Peyer's patch (tissue), 4 donors: ENCODE results near the gene KRTCAP2. TPM values are rescaled to one million over a fixed set of nuclear protein-coding genes. Genes with fewer than 3 reads are reported as not detected.
"Not testable (repeated sequence)": the region's sequence is repeated elsewhere in the genome, so short reads cannot be mapped to it uniquely, and the experiment has no call there.

Experiments used
- DNase-seq, 3 donors: peaks; one replicate each; pipeline ENCODE4 v3.0.0-alpha.2; 2017 to 2019
- H3K27ac ChIP-seq, 4 donors: fragments of 200-600 bp; sonication (generic); one replicate each; pipeline ENCODE4 v1.5.1; 2016 to 2019
- H3K27me3 ChIP-seq, 2 donors: fragments of 200-600 bp; sonication (generic); one replicate each; pipeline ENCODE4 v1.5.1; 2019
- H3K36me3 ChIP-seq, 3 donors: fragments of 200-600 bp; sonication (generic); one replicate each; pipeline ENCODE4 v1.5.1; 2016 to 2019
- H3K4me1 ChIP-seq, 4 donors: fragments of 200-600 bp; sonication (generic); one replicate each; pipeline ENCODE4 v1.5.1; 2016 to 2019
- H3K4me3 ChIP-seq, 4 donors: fragments of 200-600 bp; sonication (generic); 1 replicate in 3 of 4; 2 replicates in 1 of 4; pipeline ENCODE4 v1.5.1; 2016 to 2019; ENCODE audit warnings: mild to moderate bottlenecking in 1 of 4
- H3K9me3 ChIP-seq, 4 donors: fragments of 200-600 bp; sonication (generic); one replicate each; pipeline ENCODE4 v1.5.1; 2016 to 2019; ENCODE audit warnings: mild to moderate bottlenecking in 1 of 4
- POLR2A ChIP-seq, 2 donors: fragments of 450-650 bp; IDR thresholded peaks; one replicate each; pipeline ENCODE4 v1.5.1; 2017; ENCODE audit warnings: antibody characterized with exemption in 2 of 2, mild to moderate bottlenecking in 2 of 2, moderate library complexity in 2 of 2
- total RNA-seq, 4 donors: library from RNA; depleted of rRNA; stranded (reverse); fragments of >200 nt; gene quantifications; one replicate each; pipeline ENCODE4 v1.1.0, GENCODE V29; 2016
- TF ChIP-seq, protein P1 (sequence below), 6 experiments: fragments of 450-650 bp in 4 of 6; fragments of 200-600 bp in 2 of 6; sonication (generic) in 1 of 6; IDR thresholded peaks; one replicate each; pipeline ENCODE4 v1.5.1; 2017 to 2019; ENCODE audit warnings: antibody characterized with exemption in 6 of 6, mild to moderate bottlenecking in 3 of 6, moderate library complexity in 1 of 6

The KRTCAP2 gene
- total RNA-seq = 100 to 1,000 TPM; 111 to 137 (median 117) TPM

DNA sequence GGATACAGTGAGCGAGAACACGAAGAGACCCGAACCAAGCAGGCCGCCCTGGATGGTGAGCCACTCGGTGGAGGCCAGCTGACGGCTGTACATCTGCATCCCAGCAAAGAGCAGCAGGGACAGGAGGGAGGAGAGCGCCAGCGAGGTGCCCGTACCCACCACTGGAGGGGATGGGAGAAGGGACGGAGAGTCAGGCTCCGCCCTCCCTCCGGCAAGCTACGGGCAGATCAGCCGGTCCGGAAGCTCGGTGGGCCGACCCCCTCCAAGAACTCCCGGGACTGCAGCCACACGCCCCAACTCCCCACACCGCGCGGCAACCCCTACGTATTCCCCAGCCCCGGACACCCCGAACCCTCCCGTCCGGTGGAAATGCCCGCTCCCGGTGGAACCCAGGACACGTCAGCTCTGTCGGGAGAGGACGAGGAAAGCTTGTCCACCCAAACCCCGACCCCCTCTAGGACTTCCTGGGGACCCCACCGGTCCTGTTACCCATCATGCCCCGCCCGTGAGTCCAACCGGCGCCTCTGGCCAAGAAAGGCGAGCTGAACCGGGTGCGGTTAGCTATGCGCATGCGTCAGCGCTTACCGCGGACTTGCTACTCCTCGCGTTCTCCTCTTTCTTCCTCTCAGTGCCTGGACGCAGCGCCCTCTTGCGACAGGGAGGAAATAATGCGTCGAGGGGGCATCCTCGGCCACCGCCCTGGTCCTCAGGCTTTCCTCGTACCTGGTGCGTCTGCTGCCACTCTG lies at the start of gene KRTCAP2:
KRTCAP2 (minus strand) TSS at position 573 of the 746 bp plus-strand sequence; CDS start at position 493, 80 bp downstream.
- Histone ChIP-seq H3K36me3 (peaks cover 0 to 9% (median 0%) of the 10 kb centered on the region in 3 donors), H3K9me3 (no peaks in the 10 kb centered on the region), H3K4me3 (peak within 1 kb of the TSS; percentile 76 to 86 (median 83)), H3K27me3 (peaks cover 0 to 4% of the 10 kb centered on the region in 2 donors), H3K4me1 (peaks cover 0 to 31% (median 12%) of the 10 kb centered on the region in 4 donors), H3K27ac (peak within 1 kb of the TSS; percentile 87 to 91 (median 90))
- DNase-seq = peak; percentile 88 to 97 (median 94)
- peak; percentile 32 to 67 for TF ChIP-seq POLR2A (IDR thresholded peaks at IDR 0.05)
- TF ChIP-seq, protein P1, sequence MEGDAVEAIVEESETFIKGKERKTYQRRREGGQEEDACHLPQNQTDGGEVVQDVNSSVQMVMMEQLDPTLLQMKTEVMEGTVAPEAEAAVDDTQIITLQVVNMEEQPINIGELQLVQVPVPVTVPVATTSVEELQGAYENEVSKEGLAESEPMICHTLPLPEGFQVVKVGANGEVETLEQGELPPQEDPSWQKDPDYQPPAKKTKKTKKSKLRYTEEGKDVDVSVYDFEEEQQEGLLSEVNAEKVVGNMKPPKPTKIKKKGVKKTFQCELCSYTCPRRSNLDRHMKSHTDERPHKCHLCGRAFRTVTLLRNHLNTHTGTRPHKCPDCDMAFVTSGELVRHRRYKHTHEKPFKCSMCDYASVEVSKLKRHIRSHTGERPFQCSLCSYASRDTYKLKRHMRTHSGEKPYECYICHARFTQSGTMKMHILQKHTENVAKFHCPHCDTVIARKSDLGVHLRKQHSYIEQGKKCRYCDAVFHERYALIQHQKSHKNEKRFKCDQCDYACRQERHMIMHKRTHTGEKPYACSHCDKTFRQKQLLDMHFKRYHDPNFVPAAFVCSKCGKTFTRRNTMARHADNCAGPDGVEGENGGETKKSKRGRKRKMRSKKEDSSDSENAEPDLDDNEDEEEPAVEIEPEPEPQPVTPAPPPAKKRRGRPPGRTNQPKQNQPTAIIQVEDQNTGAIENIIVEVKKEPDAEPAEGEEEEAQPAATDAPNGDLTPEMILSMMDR (IDR thresholded peaks at IDR 0.05) = peak; percentile 94 to 99 (median 96)

DNA sequence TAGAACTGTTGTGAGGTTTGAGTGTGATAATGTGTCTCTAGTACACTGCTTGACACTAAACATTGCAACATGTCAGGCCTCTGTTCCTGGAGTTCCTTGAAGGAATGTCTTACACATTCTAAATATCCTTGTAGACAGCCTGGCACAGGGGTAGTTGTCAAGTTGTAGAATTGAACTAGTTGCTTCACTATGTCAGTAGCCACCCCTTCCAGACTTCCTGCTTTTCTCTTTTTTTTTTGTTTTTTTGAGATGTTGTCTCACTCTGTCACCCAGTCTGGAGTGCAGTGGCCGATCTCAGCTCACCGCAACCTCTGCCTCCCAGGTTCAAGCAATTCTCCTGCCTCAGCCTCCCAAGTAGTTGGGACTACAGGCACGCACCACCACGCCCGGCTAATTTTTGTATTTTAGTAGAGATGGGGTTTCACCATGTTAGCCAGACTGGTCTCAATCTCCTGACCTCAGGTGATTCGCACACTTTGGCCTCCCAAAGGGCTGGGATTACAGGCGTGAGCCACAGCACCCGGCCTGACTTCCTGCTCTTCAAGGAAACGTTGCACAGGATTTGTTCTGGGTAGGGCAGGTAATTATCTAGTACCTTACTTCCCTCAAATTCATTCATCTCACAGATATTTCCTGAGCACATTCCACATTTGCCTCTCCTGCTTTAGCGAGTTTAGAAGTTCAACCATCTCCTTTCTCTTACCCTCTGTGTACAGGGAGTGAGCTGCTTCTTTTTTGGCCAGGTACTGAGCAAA lies 47.3 kb upstream of the KRTCAP2 start:
- H3K27ac ChIP-seq = peak overlapping the region in 3 of 4 donors; percentile 53 to 65 (median 63)
- not testable (repeated sequence) for H3K36me3 ChIP-seq, H3K9me3 ChIP-seq, DNase-seq, H3K27me3 ChIP-seq, H3K4me1 ChIP-seq, H3K4me3 ChIP-seq

DNA sequence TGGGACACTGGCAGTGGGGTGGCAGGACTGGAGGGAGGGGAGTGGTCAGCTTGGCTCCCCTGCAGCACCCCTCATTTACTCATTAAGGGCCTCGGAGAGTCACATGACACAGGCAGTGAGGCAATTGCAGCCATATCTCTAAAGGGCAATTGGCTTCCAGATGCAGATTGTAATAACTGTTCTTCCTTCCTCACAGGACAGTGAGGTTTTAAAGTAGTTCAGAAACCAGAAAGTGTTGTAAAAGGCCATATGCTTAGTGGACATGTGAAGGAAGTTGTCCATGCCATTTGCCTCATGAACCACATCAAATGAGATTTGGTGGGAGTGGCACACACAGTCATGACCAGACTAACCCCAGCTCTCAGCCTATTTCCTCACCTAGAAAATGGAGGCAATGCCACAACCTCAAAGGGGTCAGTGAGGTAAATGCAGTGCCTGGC lies 46.5 kb upstream of the KRTCAP2 start:
- Histone ChIP-seq H3K36me3 (no peaks in the 10 kb centered on the region), H3K9me3 (no peaks in the 10 kb centered on the region), H3K27ac (peak overlapping the region in 3 of 4 donors; percentile 53 to 65 (median 63)), H3K4me1 (peaks cover 0 to 8% (median 0%) of the 10 kb centered on the region in 4 donors), H3K27me3 (no peaks in the 10 kb centered on the region), H3K4me3 (no peak overlapping the region)
- no peak for DNase-seq
- no peak for TF ChIP-seq POLR2A (IDR thresholded peaks at IDR 0.05)
- TF ChIP-seq, protein P1 (IDR thresholded peaks at IDR 0.05) = no peak

DNA sequence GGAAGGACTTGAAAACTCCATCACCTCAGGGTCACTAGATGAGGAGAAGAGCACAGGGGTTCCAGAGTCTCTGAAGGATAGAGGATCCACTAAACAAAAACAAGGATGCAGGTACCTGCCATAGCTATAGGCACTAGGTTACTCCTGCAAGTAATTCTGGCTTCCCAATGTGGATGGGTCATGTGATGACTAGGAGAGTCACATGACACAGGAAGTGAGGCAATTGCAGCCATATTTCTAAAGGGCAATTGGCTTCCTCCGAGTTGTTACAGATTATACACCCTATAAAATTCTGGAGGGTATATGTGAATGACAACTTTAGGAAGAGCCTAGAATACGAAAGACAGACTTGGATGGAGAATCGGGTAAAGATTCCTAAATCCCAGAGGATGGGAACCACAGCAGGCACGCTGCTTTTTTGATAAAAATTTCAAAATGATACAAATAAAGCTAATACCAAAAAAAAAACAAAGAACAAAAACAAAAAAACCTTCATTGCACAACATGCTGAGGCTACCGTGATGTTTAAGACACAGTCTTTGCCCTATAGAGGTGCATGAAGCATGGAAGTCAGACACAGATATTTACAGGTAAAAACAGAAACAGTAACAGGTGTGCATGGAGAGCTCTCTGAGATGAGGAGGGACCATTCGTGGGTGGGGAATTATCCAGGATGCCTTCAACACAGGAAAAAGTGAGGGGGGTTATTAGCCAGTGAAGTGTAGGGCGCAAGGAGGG lies 45.9 kb upstream of the KRTCAP2 start:
- TF ChIP-seq, protein P1 (IDR thresholded peaks at IDR 0.05) = no peak
- TF ChIP-seq POLR2A (IDR thresholded peaks at IDR 0.05) = no peak
- Histone ChIP-seq H3K27me3 (no peaks in the 10 kb centered on the region), H3K4me3 (no peak overlapping the region), H3K4me1 (peaks cover 0 to 8% (median 0%) of the 10 kb centered on the region in 4 donors), H3K9me3 (no peaks in the 10 kb centered on the region), H3K27ac (peak overlapping the region in 1 of 4 donors; percentile 65), H3K36me3 (no peaks in the 10 kb centered on the region)
- peak in 1 of 3 donors; percentile 62 for DNase-seq

DNA sequence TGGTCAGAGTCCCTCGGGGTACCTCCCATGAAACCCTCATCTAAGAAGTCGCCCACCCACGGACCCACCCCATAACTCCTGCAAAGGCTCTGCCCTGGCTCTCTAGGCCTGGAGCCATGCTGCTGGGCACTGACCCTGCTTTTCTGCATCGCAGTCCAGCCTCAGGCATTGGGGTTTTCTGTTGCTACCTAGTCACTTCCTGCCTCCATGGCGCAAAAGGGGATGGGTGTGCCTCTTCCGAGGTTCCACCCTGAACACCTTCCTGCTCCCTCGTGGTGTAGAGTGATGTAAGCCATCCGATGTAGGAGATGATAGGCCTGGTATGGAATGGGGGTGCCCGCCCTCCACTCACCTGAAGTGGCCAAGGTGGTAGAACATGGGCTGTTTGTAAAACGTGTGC lies 41.6 kb upstream of the KRTCAP2 start:
- H3K4me1 ChIP-seq, H3K27me3 ChIP-seq, DNase-seq, H3K9me3 ChIP-seq, H3K4me3 ChIP-seq, H3K27ac ChIP-seq, H3K36me3 ChIP-seq: not testable (repeated sequence)

DNA sequence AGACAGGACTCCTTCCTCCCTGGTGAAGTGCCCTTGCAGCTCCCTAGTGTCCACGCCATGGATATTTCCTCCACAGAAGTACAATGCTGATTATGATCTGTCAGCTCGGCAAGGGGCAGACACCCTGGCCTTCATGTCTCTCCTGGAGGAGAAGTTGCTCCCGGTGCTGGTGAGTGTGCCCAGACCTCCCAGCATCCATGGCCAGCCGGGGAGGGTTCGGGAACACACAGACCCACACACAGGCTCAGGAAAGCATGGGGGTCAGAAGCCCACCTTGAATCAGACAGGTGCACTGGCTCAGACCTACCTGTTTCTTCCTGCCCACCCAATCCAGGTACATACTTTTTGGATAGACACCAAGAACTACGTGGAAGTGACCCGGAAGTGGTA lies 38.9 kb upstream of the KRTCAP2 start:
- not testable (repeated sequence) for DNase-seq, H3K27ac ChIP-seq, H3K9me3 ChIP-seq, H3K4me3 ChIP-seq, H3K27me3 ChIP-seq, H3K36me3 ChIP-seq
- H3K4me1 ChIP-seq = peaks cover 5 to 22% (median 11%) of the 10 kb centered on the region in 4 donors

DNA sequence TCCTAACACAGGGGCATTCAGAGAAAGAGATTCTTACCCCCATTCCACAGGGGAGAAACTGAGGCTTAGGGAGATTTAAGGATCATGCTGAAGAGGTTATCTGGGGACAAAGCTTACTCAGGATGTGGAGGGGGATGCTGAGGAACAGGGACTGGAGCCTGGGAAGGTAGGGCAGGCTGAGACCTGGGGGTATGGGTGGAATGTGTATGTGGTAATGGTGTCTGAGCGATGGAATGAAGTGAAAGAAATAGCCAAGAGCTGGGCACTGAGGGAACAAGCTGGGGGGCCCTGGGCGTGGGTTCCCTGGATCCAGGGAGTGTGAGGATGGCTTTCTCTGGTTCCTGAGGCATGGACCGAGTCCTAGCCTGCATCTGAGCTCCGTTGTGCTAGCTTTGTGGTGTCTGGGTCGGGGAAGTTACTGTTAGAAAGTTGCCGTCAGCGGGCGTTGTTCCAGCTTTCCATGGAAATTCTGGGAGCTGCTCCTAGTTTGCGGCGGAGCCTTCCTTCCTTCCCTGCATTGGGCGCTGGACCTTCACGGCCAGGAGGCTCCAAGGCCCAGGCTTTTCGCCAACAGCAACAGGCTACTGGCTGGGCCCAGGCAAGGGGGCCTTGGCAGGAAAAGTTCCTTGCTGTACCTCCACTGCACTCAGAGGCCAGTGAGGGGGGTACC lies 38.4 kb upstream of the KRTCAP2 start:
- H3K27me3 ChIP-seq, DNase-seq, H3K36me3 ChIP-seq, H3K27ac ChIP-seq, H3K4me3 ChIP-seq, H3K9me3 ChIP-seq: not testable (repeated sequence)
- peaks cover 5 to 27% (median 13%) of the 10 kb centered on the region in 4 donors for H3K4me1 ChIP-seq
